IPS-18c (cell line): ENCODE measurements around the gene RAB41.
"Not testable (repeated sequence)": the region's sequence is repeated elsewhere in the genome, so short reads cannot be mapped to it uniquely, and the experiment has no call there.

Experiments
- H3K4me3 ChIP-seq: 2 replicates; pipeline ENCODE4 v1.7.0; 2013; ENCODE audit warnings: low read depth, mild to moderate bottlenecking, low read length, moderate library complexity; ENCODE audit not compliant: insufficient read depth
- H3K9me3 ChIP-seq: one replicate; pipeline ENCODE4 v1.6.1; 2013; ENCODE audit warnings: mild to moderate bottlenecking, low read length, moderate library complexity; ENCODE audit not compliant: control insufficient read depth, insufficient read depth

The RAB41 gene

GRCh38 chrX:70281951-70282350 lies at the start of gene RAB41:
Gene RAB41 (plus strand): TSS chrX:70282172. CDS start chrX:70282218, 46 bp downstream.
- H3K4me3 ChIP-seq: no peak within 1 kb of the TSS
- H3K9me3 ChIP-seq: peaks cover 10% of the 10 kb centered on the region

- no peak within 1 kb of the TSS for H3K4me3 ChIP-seq
- H3K9me3 ChIP-seq: no peaks in the 10 kb centered on the region
These were observed 47.6 kb upstream of the RAB41 start, which contains the start of gene AWAT1 for GRCh38 chrX:70234355-70234754. Gene AWAT1 (plus strand): TSS chrX:70234655. CDS start chrX:70234696, 41 bp downstream.

GRCh38 chrX:70240751-70241150 lies 41.2 kb upstream of the RAB41 start:
- peaks cover 2% of the 10 kb centered on the region for H3K9me3 ChIP-seq
- no peak overlapping the region for H3K4me3 ChIP-seq

- H3K4me3 ChIP-seq: no peak overlapping the region
- H3K9me3 ChIP-seq: peaks cover 2% of the 10 kb centered on the region
These were observed 40.5 kb upstream of the RAB41 start for GRCh38 chrX:70241501-70241900.

- H3K9me3 ChIP-seq, H3K4me3 ChIP-seq: not testable (repeated sequence)
These were observed 38.4 kb upstream of the RAB41 start for GRCh38 chrX:70243601-70244000.

- Histone ChIP-seq H3K9me3 (peaks cover 2% of the 10 kb centered on the region), H3K4me3 (no peak overlapping the region)
These were observed 37.1 kb upstream of the RAB41 start for GRCh38 chrX:70244881-70245280.

GRCh38 chrX:70247252-70247651 lies 34.7 kb upstream of the RAB41 start:
- H3K4me3 ChIP-seq: no peak overlapping the region
- H3K9me3 ChIP-seq: no peaks in the 10 kb centered on the region

GRCh38 chrX:70252491-70252890 lies 29.5 kb upstream of the RAB41 start:
- Histone ChIP-seq H3K4me3 (no peak overlapping the region), H3K9me3 (peaks cover 10% of the 10 kb centered on the region)

GRCh38 chrX:70253377-70254062 lies 28.5 kb upstream of the RAB41 start:
- Histone ChIP-seq H3K4me3 (no peak overlapping the region), H3K9me3 (peaks cover 10% of the 10 kb centered on the region)

GRCh38 chrX:70254063-70254400 lies 27.9 kb upstream of the RAB41 start:
- Histone ChIP-seq H3K9me3 (peaks cover 10% of the 10 kb centered on the region), H3K4me3 (no peak overlapping the region)

GRCh38 chrX:70254909-70255308 lies 27.1 kb upstream of the RAB41 start:
- H3K4me3 ChIP-seq: no peak overlapping the region
- peaks cover 10% of the 10 kb centered on the region for H3K9me3 ChIP-seq

- Histone ChIP-seq H3K4me3 (no peak overlapping the region), H3K9me3 (peaks cover 10% of the 10 kb centered on the region)
These were observed 26.5 kb upstream of the RAB41 start for GRCh38 chrX:70255452-70255851.

- peaks cover 14% of the 10 kb centered on the region for H3K9me3 ChIP-seq
- no peak overlapping the region for H3K4me3 ChIP-seq
These were observed 24.3 kb upstream of the RAB41 start for GRCh38 chrX:70257423-70258288.

GRCh38 chrX:70260104-70260503 lies 21.9 kb upstream of the RAB41 start, which contains the start of gene P2RY4:
Gene P2RY4 (minus strand): TSS chrX:70260204. CDS start chrX:70259624, 580 bp downstream.
- Histone ChIP-seq H3K9me3 (peaks cover 13% of the 10 kb centered on the region), H3K4me3 (no peak within 1 kb of the TSS)

- no peak overlapping the region for H3K4me3 ChIP-seq
- H3K9me3 ChIP-seq: peaks cover 14% of the 10 kb centered on the region
These were observed 18.9 kb upstream of the RAB41 start for GRCh38 chrX:70262952-70263567.

- Histone ChIP-seq H3K9me3 (peaks cover 14% of the 10 kb centered on the region), H3K4me3 (no peak overlapping the region)
These were observed 17.2 kb upstream of the RAB41 start for GRCh38 chrX:70264784-70265183.

- Histone ChIP-seq H3K9me3 (peaks cover 10% of the 10 kb centered on the region), H3K4me3 (no peak within 1 kb of the TSS)
These were observed 13.9 kb upstream of the RAB41 start, which contains the start of gene ARR3 for GRCh38 chrX:70268034-70268433. Gene ARR3 (plus strand): TSS chrX:70268334. CDS start chrX:70269386, 1,052 bp downstream.

GRCh38 chrX:70274029-70274428 lies 7.9 kb upstream of the RAB41 start:
- H3K4me3 ChIP-seq, H3K9me3 ChIP-seq: not testable (repeated sequence)
